PC-9 (cell line): ENCODE measurements around the gene TIMM29. TPM values are rescaled to one million over a fixed set of nuclear protein-coding genes. Genes with fewer than 3 reads are reported as not detected.
A peak's percentile ranks its signal among the peaks of the same experiment; 100 is the strongest.
"Not testable (repeated sequence)": the region's sequence is repeated elsewhere in the genome, so short reads cannot be mapped to it uniquely, and the experiment has no call there.

ENCODE experiments used
- BruUV-seq: library from RNA; stranded (reverse); fragments of 400-500 nt; replicated peaks from 2 replicates; lab custom pipeline; 2021; lab: Mats Ljungman, UMichigan
- CTCF ChIA-PET: fragments of 300-600 bp; sonication (Branson Sonifier 250); formaldehyde crosslinking; loops from one replicate; lab custom pipeline; 2022; ENCODE audit warnings: antibody characterized with exemption; lab: Charles Lee
- POLR2A ChIA-PET: fragments of 300-600 bp; sonication (Branson Sonifier 250); formaldehyde crosslinking; loops from one replicate; lab custom pipeline; 2022; ENCODE audit warnings: antibody characterized with exemption; ENCODE audit not compliant: unreplicated experiment; lab: Charles Lee
- DNase-seq, 2 experiments: peaks; one replicate each; pipeline versions ENCODE4 v3.0.0 to v3.0.0-alpha.2; 2015 to 2022; ENCODE audit warnings: mixed read lengths in 1 of 2
- H2AFZ ChIP-seq: fragments of 200-600 bp; sonication (generic); 2 replicates; pipeline ENCODE4 v1.8.1; 2017; ENCODE audit warnings: antibody characterized with exemption
- H3F3A ChIP-seq: fragments of 200-600 bp; sonication (generic); 2 replicates; pipeline ENCODE4 v1.8.1; 2017; ENCODE audit warnings: antibody characterized with exemption, mild to moderate bottlenecking, low read depth; ENCODE audit not compliant: insufficient read depth
- H3K27ac ChIP-seq: fragments of 200-600 bp; sonication (generic); 2 replicates; pipeline ENCODE4 v1.6.1; 2016; ENCODE audit warnings: mixed run types
- H3K27me3 ChIP-seq: fragments of 200-600 bp; sonication (generic); 2 replicates; pipeline ENCODE4 v1.6.1; 2016; ENCODE audit warnings: low read depth, mixed run types; ENCODE audit not compliant: insufficient read depth
- H3K36me3 ChIP-seq: fragments of 200-600 bp; sonication (generic); 2 replicates; pipeline ENCODE4 v1.6.1; 2016; ENCODE audit warnings: low read depth, mixed run types
- H3K4me1 ChIP-seq: fragments of 200-600 bp; sonication (generic); replicated peaks from 2 replicates; pipeline ENCODE4 v1.6.1; 2016; ENCODE audit warnings: mixed run types; ENCODE audit not compliant: insufficient read depth
- H3K4me2 ChIP-seq: fragments of 200-600 bp; sonication (generic); 2 replicates; pipeline ENCODE4 v1.6.1; 2017; ENCODE audit warnings: mixed run types
- H3K4me3 ChIP-seq: fragments of 200-600 bp; sonication (generic); 2 replicates; pipeline ENCODE4 v1.6.1; 2016; ENCODE audit warnings: mixed run types
- H3K79me2 ChIP-seq: fragments of 200-600 bp; sonication (generic); 2 replicates; pipeline ENCODE4 v1.6.1; 2017; ENCODE audit warnings: low read depth, mixed run types
- H3K9me2 ChIP-seq: fragments of 200-600 bp; sonication (generic); 2 replicates; pipeline ENCODE4 v1.8.1; 2017; ENCODE audit warnings: mild to moderate bottlenecking; ENCODE audit not compliant: insufficient read depth
- H3K9me3 ChIP-seq: fragments of 200-600 bp; sonication (generic); 2 replicates; pipeline ENCODE4 v1.8.1; 2016; ENCODE audit warnings: low read depth; ENCODE audit not compliant: insufficient read depth
- H4K20me1 ChIP-seq: fragments of 200-600 bp; sonication (generic); 2 replicates; pipeline ENCODE4 v1.8.1; 2017; ENCODE audit not compliant: insufficient read depth
- CTCF ChIP-seq: fragments of 200-600 bp; sonication (generic); conservative IDR thresholded peaks from 2 replicates; pipeline ENCODE4 v1.6.1; 2017; ENCODE audit warnings: mixed run types, antibody characterized with exemption, mild to moderate bottlenecking, moderate library complexity
- EZH2 ChIP-seq: fragments of 200-600 bp; sonication (generic); IDR thresholded peaks from 2 replicates; pipeline ENCODE4 v1.8.0; 2017; ENCODE audit warnings: antibody characterized with exemption, low read depth
- intact Hi-C: fragments of 100-400 bp; cut with micrococcal nuclease; formaldehyde crosslinking; loops from one replicate; pipeline ENCODE4 v1.10.0; 2022; ENCODE audit not compliant: unreplicated experiment
- total RNA-seq: library from RNA; stranded (reverse); gene quantifications from 2 replicates; pipeline ENCODE4 v1.2.3, GENCODE V29; 2021

Gene TIMM29
- total RNA-seq, 1 experiment from 2014 or later = 22.4 TPM

- peaks cover 49% of the 10 kb centered on the region for H3K4me1 ChIP-seq
- H3K4me2 ChIP-seq, H3K9me3 ChIP-seq, H3K36me3 ChIP-seq, H2AFZ ChIP-seq, H3K9me2 ChIP-seq, CTCF ChIA-PET, DNase-seq, H3K27me3 ChIP-seq, H4K20me1 ChIP-seq, H3K27ac ChIP-seq, H3K4me3 ChIP-seq, BruUV-seq, intact Hi-C loops, H3K79me2 ChIP-seq: not testable (repeated sequence)
- H3F3A ChIP-seq = peaks cover 54% of the 10 kb centered on the region
- POLR2A ChIA-PET = interaction anchor here (0.6 kb wide), 1 partner anchor 339 kb away, joined by 3 read pairs; no protein-coding TSS in a partner anchor
Observed at GRCh38 chr19:10943412-10943811, 14.8 kb downstream of the TIMM29 start.

GRCh38 chr19:10945264-10945663, 16.7 kb downstream of the TIMM29 start:
- H3K27me3 ChIP-seq = no peaks in the 10 kb centered on the region
- H3K4me3 ChIP-seq = no peak overlapping the region
- H3K4me2 ChIP-seq = no peak overlapping the region
- no peak overlapping the region for H3K27ac ChIP-seq
- H3F3A ChIP-seq = peaks cover 45% of the 10 kb centered on the region
- no peaks in the 10 kb centered on the region for H4K20me1 ChIP-seq
- peaks cover 35% of the 10 kb centered on the region for H3K4me1 ChIP-seq
- no peaks in the 10 kb centered on the region for H3K79me2 ChIP-seq
- CTCF ChIA-PET = interaction anchor here (0.5 to 0.6 kb wide), 2 partner anchors 12 to 18 kb away, joined by 3 read pairs; no protein-coding TSS in a partner anchor
- intact Hi-C loops = no loop called here
- no peak for TF ChIP-seq EZH2
- TF ChIP-seq CTCF = no peak
- POLR2A ChIA-PET = interaction anchor here (0.6 kb wide), 1 partner anchor 35 kb away, joined by 14 read pairs; no protein-coding TSS in a partner anchor
- BruUV-seq = no TSS peak
- H3K9me2 ChIP-seq = no peaks in the 10 kb centered on the region
- no peak for DNase-seq
- no peak overlapping the region for H2AFZ ChIP-seq
- H3K36me3 ChIP-seq = no peaks in the 10 kb centered on the region
- H3K9me3 ChIP-seq = no peaks in the 10 kb centered on the region

- Histone ChIP-seq H3K79me2 (no peaks in the 10 kb centered on the region), H3K4me3 (no peak overlapping the region), H3K4me1 (peaks cover 20% of the 10 kb centered on the region), H3K36me3 (no peaks in the 10 kb centered on the region), H3K4me2 (no peak overlapping the region), H2AFZ (no peak overlapping the region), H3K9me2 (no peaks in the 10 kb centered on the region), H4K20me1 (no peaks in the 10 kb centered on the region), H3F3A (peaks cover 32% of the 10 kb centered on the region; the same call in 1 of the 2 replicates), H3K27me3 (no peaks in the 10 kb centered on the region), H3K27ac (peak overlapping the region; percentile 43), H3K9me3 (no peaks in the 10 kb centered on the region)
- TF ChIP-seq CTCF = no peak
- ChIA-PET POLR2A (interaction anchor here (0.6 kb wide), 1 partner anchor 13 kb away, joined by 8 read pairs; no protein-coding TSS in a partner anchor), CTCF (interaction anchor here (0.6 kb wide), 1 partner anchor 42 kb away, joined by 6 read pairs; no protein-coding TSS in a partner anchor)
- BruUV-seq = no TSS peak
- intact Hi-C loops = no loop called here
- DNase-seq = peak in 1 of 2 experiments; percentile 75
Observed at GRCh38 chr19:10946958-10947657, 18.5 kb downstream of the TIMM29 start.
